ENCODE measurements around the gene ZNF680. TPM values are rescaled to one million over a fixed set of nuclear protein-coding genes. Genes with fewer than 3 reads are reported as not detected.
"Not testable (repeated sequence)": the region's sequence is repeated elsewhere in the genome, so short reads cannot be mapped to it uniquely, and the experiment has no call there.

ZNF680 gene
- total RNA-seq, 1 donor from 2014 or later = 10.7 TPM

GRCh38 chr7:64574540-64575099, 11.7 kb upstream of the ZNF680 start:
- intact Hi-C loops (cut with micrococcal nuclease) = no loop called here
- Mint-ChIP-seq H3K4me3 (no peak overlapping the region), H3K9me3 (no peaks in the 10 kb centered on the region), H3K27ac (no peak overlapping the region), H3K36me3 (ENCODE audit: low read depth) (peaks cover 3% of the 10 kb centered on the region), H3K27me3 (peaks cover 7% of the 10 kb centered on the region), H3K4me1 (peaks cover 5% of the 10 kb centered on the region)
- no peak for DNase-seq

- intact Hi-C loops (cut with micrococcal nuclease); H3K36me3 Mint-ChIP-seq (ENCODE audit: low read depth); H3K9me3 Mint-ChIP-seq; H3K4me1 Mint-ChIP-seq; DNase-seq; H3K27ac Mint-ChIP-seq: not testable (repeated sequence)
- H3K4me3 Mint-ChIP-seq = peak overlapping the region; percentile 87
- H3K27me3 Mint-ChIP-seq = peaks cover 12% of the 10 kb centered on the region
Measured at GRCh38 chr7:64570284-64570605, 7.4 kb upstream of the ZNF680 start.

GRCh38 chr7:64569372-64570283, 6.8 kb upstream of the ZNF680 start:
- DNase-seq = peak; percentile 66
- H3K4me1 Mint-ChIP-seq; H3K9me3 Mint-ChIP-seq; intact Hi-C loops (cut with micrococcal nuclease); H3K36me3 Mint-ChIP-seq (ENCODE audit: low read depth): not testable (repeated sequence)
- Mint-ChIP-seq H3K27me3 (peaks cover 12% of the 10 kb centered on the region), H3K27ac (peak overlapping the region; percentile 69), H3K4me3 (peak overlapping the region; percentile 87)

- intact Hi-C loops (cut with micrococcal nuclease) = loop anchor here (1.0 to 5.0 kb wide), 3 partner anchors 230 to 636 kb away; partner anchors contain the start of gene ZNF138
- H3K27ac Mint-ChIP-seq = peak overlapping the region; percentile 98
- H3K4me1 Mint-ChIP-seq = peaks cover 2% of the 10 kb centered on the region
- peaks cover 38% of the 10 kb centered on the region for H3K36me3 Mint-ChIP-seq (ENCODE audit: low read depth)
- DNase-seq = no peak
- peaks cover 18% of the 10 kb centered on the region for H3K9me3 Mint-ChIP-seq
- H3K4me3 Mint-ChIP-seq = peak overlapping the region; percentile 100
- H3K27me3 Mint-ChIP-seq = no peaks in the 10 kb centered on the region
Measured at GRCh38 chr7:64562256-64562625, 630 bp downstream of the ZNF680 start.

- Mint-ChIP-seq H3K4me3 (no peak overlapping the region), H3K27me3 (no peaks in the 10 kb centered on the region), H3K27ac (no peak overlapping the region), H3K36me3 (ENCODE audit: low read depth) (peaks cover 62% of the 10 kb centered on the region), H3K9me3 (peaks cover 21% of the 10 kb centered on the region), H3K4me1 (peaks cover 2% of the 10 kb centered on the region)
- peak; percentile 41 for DNase-seq
- intact Hi-C loops (cut with micrococcal nuclease) = no loop called here
Measured at GRCh38 chr7:64559206-64559605, 3.7 kb downstream of the ZNF680 start.

GRCh38 chr7:64558781-64559180, 4.1 kb downstream of the ZNF680 start:
- peaks cover 62% of the 10 kb centered on the region for H3K36me3 Mint-ChIP-seq (ENCODE audit: low read depth)
- H3K4me1 Mint-ChIP-seq = peaks cover 2% of the 10 kb centered on the region
- peaks cover 17% of the 10 kb centered on the region for H3K9me3 Mint-ChIP-seq
- H3K27ac Mint-ChIP-seq = no peak overlapping the region
- intact Hi-C loops (cut with micrococcal nuclease) = no loop called here
- DNase-seq = no peak
- no peaks in the 10 kb centered on the region for H3K27me3 Mint-ChIP-seq
- H3K4me3 Mint-ChIP-seq = no peak overlapping the region

- H3K4me1 Mint-ChIP-seq = peaks cover 2% of the 10 kb centered on the region
- intact Hi-C loops (cut with micrococcal nuclease) = no loop called here
- H3K9me3 Mint-ChIP-seq = peaks cover 16% of the 10 kb centered on the region
- peaks cover 65% of the 10 kb centered on the region for H3K36me3 Mint-ChIP-seq (ENCODE audit: low read depth)
- no peaks in the 10 kb centered on the region for H3K27me3 Mint-ChIP-seq
- no peak overlapping the region for H3K27ac Mint-ChIP-seq
- H3K4me3 Mint-ChIP-seq = no peak overlapping the region
- no peak for DNase-seq
Measured at GRCh38 chr7:64558323-64558705, 4.6 kb downstream of the ZNF680 start.

- DNase-seq = no peak
- intact Hi-C loops (cut with micrococcal nuclease) = no loop called here
- Mint-ChIP-seq H3K4me1 (no peaks in the 10 kb centered on the region), H3K9me3 (peaks cover 16% of the 10 kb centered on the region), H3K4me3 (no peak overlapping the region), H3K36me3 (ENCODE audit: low read depth) (peaks cover 62% of the 10 kb centered on the region), H3K27ac (no peak overlapping the region), H3K27me3 (no peaks in the 10 kb centered on the region)
Measured at GRCh38 chr7:64557601-64558322, 5.1 kb downstream of the ZNF680 start.

GRCh38 chr7:64555046-64555445, 7.8 kb downstream of the ZNF680 start:
- no peaks in the 10 kb centered on the region for H3K27me3 Mint-ChIP-seq
- peaks cover 68% of the 10 kb centered on the region for H3K36me3 Mint-ChIP-seq (ENCODE audit: low read depth)
- no peak overlapping the region for H3K27ac Mint-ChIP-seq
- no peaks in the 10 kb centered on the region for H3K4me1 Mint-ChIP-seq
- intact Hi-C loops (cut with micrococcal nuclease) = no loop called here
- no peak for DNase-seq
- peaks cover 23% of the 10 kb centered on the region for H3K9me3 Mint-ChIP-seq
- H3K4me3 Mint-ChIP-seq = no peak overlapping the region

GRCh38 chr7:64554188-64554587, 8.7 kb downstream of the ZNF680 start:
- Mint-ChIP-seq H3K36me3 (ENCODE audit: low read depth) (peaks cover 70% of the 10 kb centered on the region), H3K9me3 (peaks cover 23% of the 10 kb centered on the region)
- intact Hi-C loops (cut with micrococcal nuclease) = not testable (repeated sequence)

GRCh38 chr7:64551375-64552142, 11.3 kb downstream of the ZNF680 start:
- intact Hi-C loops (cut with micrococcal nuclease) = no loop called here
- peaks cover 29% of the 10 kb centered on the region for H3K9me3 Mint-ChIP-seq
- no peak overlapping the region for H3K4me3 Mint-ChIP-seq
- no peaks in the 10 kb centered on the region for H3K4me1 Mint-ChIP-seq
- no peaks in the 10 kb centered on the region for H3K27me3 Mint-ChIP-seq
- DNase-seq = no peak
- H3K36me3 Mint-ChIP-seq (ENCODE audit: low read depth) = peaks cover 61% of the 10 kb centered on the region
- H3K27ac Mint-ChIP-seq = no peak overlapping the region

More at GRCh38 chr7:64554188-64554587, 8.7 kb downstream of the ZNF680 start:
- H3K4me3 Mint-ChIP-seq, H3K27me3 Mint-ChIP-seq, H3K27ac Mint-ChIP-seq, H3K4me1 Mint-ChIP-seq, DNase-seq: not testable (repeated sequence)

- DNase-seq = no peak
- peaks cover 19% of the 10 kb centered on the region for H3K9me3 Mint-ChIP-seq
- peaks cover 54% of the 10 kb centered on the region for H3K36me3 Mint-ChIP-seq (ENCODE audit: low read depth)
- H3K27me3 Mint-ChIP-seq = no peaks in the 10 kb centered on the region
- intact Hi-C loops (cut with micrococcal nuclease) = no loop called here
- H3K4me1 Mint-ChIP-seq = peaks cover 2% of the 10 kb centered on the region
- no peak overlapping the region for H3K4me3 Mint-ChIP-seq
- no peak overlapping the region for H3K27ac Mint-ChIP-seq
Measured at GRCh38 chr7:64544010-64544409, 18.9 kb downstream of the ZNF680 start.

GRCh38 chr7:64541438-64542359, 21.2 kb downstream of the ZNF680 start:
- no peaks in the 10 kb centered on the region for H3K27me3 Mint-ChIP-seq
- no peak overlapping the region for H3K27ac Mint-ChIP-seq
- H3K9me3 Mint-ChIP-seq = peaks cover 12% of the 10 kb centered on the region
- peaks cover 2% of the 10 kb centered on the region for H3K4me1 Mint-ChIP-seq
- no peak for DNase-seq
- intact Hi-C loops (cut with micrococcal nuclease) = no loop called here
- no peak overlapping the region for H3K4me3 Mint-ChIP-seq
- peaks cover 52% of the 10 kb centered on the region for H3K36me3 Mint-ChIP-seq (ENCODE audit: low read depth)
